Fibroblast of lung (primary cell): ENCODE measurements around the gene GP1BB. TPM values are rescaled to one million over a fixed set of nuclear protein-coding genes. Genes with fewer than 3 reads are reported as not detected.

Source experiments
- DNase-seq, 2 donors: peaks; one replicate each; pipeline versions ENCODE4 v3.0.0 to v3.0.0-alpha.2; 2010; ENCODE audit warnings: low read depth in 2 of 2
- H2AFZ ChIP-seq: 2 replicates; pipeline ENCODE4 v1.5.1; 2012; ENCODE audit warnings: low read length, control low read depth, inconsistent platforms
- H3K27ac ChIP-seq: 2 replicates; pipeline ENCODE4 v1.5.1; 2011; ENCODE audit warnings: low read length, control low read depth; ENCODE audit not compliant: insufficient read depth
- H3K27me3 ChIP-seq: 2 replicates; pipeline ENCODE4 v1.5.1; 2011; ENCODE audit warnings: mild to moderate bottlenecking, low read length; ENCODE audit not compliant: control insufficient read depth, insufficient read depth
- H3K36me3 ChIP-seq: 2 replicates; pipeline ENCODE4 v1.5.1; 2011; ENCODE audit warnings: low read length; ENCODE audit not compliant: control insufficient read depth, insufficient read depth
- H3K4me1 ChIP-seq: 2 replicates; pipeline ENCODE4 v1.5.1; 2011; ENCODE audit warnings: low read length; ENCODE audit not compliant: control insufficient read depth, insufficient read depth; ENCODE audit errors: extremely low read depth
- H3K4me2 ChIP-seq: 2 replicates; pipeline ENCODE4 v1.5.1; 2011; ENCODE audit warnings: low read length, control low read depth; ENCODE audit not compliant: insufficient read depth; ENCODE audit errors: extremely low read depth
- H3K4me3 ChIP-seq, 4 experiments: fragments of 200-600 bp in 1 of 4; sonication (generic) in 1 of 4; replicated peaks in 1 of 4; 2 replicates each; pipeline ENCODE4 v1.5.1; 2011 to 2016; ENCODE audit warnings: low read length in 4 of 4, low read depth in 3 of 4, mild to moderate bottlenecking in 3 of 4, control low read depth in 2 of 4, inconsistent platforms in 1 of 4, mixed read lengths in 1 of 4; ENCODE audit not compliant: insufficient read depth in 1 of 4; ENCODE audit errors: control extremely low read depth in 1 of 4
- H3K79me2 ChIP-seq: 2 replicates; pipeline ENCODE4 v1.5.1; 2012; ENCODE audit warnings: mild to moderate bottlenecking, low read length, inconsistent platforms; ENCODE audit not compliant: control insufficient read depth, insufficient read depth
- H3K9ac ChIP-seq: 2 replicates; pipeline ENCODE4 v1.5.1; 2011; ENCODE audit warnings: mild to moderate bottlenecking, low read length, control low read depth; ENCODE audit not compliant: insufficient read depth
- H3K9me3 ChIP-seq: 2 replicates; pipeline ENCODE4 v1.5.1; 2012; ENCODE audit warnings: low read depth, low read length; ENCODE audit not compliant: control insufficient read depth, insufficient read depth
- H4K20me1 ChIP-seq: 2 replicates; pipeline ENCODE4 v1.5.1; 2011; ENCODE audit warnings: low read length; ENCODE audit not compliant: control insufficient read depth, insufficient read depth; ENCODE audit errors: extremely low read depth
- EZH2 ChIP-seq: IDR thresholded peaks from 2 replicates; pipeline ENCODE4 v1.5.1; 2012; ENCODE audit warnings: low read length, control low read depth, mild to moderate bottlenecking; ENCODE audit errors: missing control alignments
- polyA plus RNA-seq, 2 donors: library from polyadenylated mRNA; depleted of rRNA in 1 of 2; stranded (reverse) in 1 of 2; unstranded in 1 of 2; fragments of >200 nt; gene quantifications; 2 replicates each; pipeline ENCODE4 v1.2.1, GENCODE V29; 2011 to 2012; ENCODE audit warnings: missing spikeins in 1 of 2
- total RNA-seq: library from RNA; depleted of rRNA; stranded (reverse); fragments of >200 nt; gene quantifications from 2 replicates; pipeline ENCODE4 v1.2.1, GENCODE V29; 2014
- TF ChIP-seq, protein P1 (sequence below), 2 donors: IDR thresholded peaks in 1 of 2; conservative IDR thresholded peaks in 1 of 2; 1 replicate in 1 of 2; 2 replicates in 1 of 2; pipeline ENCODE4 v1.5.1; 2011 to 2012; ENCODE audit warnings: low read length in 2 of 2, control low read depth in 1 of 2, inconsistent platforms in 1 of 2, low read depth in 1 of 2, mild to moderate bottlenecking in 1 of 2

Gene GP1BB
- total and polyA plus RNA-seq, 2 donors (not counting 1 experiment from before 2014, with no cell fraction given): 0.50 to 1.8 TPM

DNA sequence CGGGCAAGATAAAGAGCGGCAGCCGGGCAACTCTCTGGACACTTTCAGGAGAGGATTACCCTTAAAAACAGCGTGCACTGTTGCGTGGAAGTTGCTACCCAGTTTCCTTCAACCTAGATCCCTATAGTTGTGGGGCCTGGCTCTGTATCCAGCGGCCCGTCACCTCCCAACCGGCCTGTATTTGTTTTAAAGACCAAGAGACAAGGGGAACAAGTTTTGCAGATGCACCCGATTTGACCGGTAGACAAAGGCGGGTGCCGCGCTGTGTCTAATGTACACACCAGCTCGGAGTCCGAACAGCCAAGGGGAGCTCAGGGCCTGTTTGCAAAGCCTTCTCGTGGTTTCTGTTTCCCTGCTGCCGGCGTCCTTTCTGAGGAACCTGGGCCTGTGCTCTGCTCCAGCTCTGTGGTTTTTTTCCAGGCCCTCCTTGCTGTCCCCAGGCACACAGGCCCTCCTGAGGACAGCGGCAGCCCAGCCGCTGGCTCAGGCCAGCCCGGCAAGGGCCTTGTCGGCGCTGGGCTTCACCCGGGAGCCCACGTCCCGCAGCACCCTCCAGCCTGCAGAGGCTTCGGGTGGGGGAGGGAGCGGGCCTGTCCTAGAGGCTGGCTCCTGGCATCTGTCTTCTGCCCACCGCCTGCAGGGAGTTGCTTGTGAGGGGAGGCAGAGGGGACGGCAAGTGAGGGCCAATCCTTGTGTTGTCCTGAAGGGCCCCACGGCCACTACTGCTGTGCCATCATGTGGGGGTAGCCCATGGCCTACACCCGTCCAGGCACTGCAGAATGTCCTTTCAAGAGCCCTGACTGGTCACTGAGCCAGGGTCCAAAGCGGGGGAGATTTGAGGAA lies 38.6 kb downstream of the GP1BB start:
- no peaks in the 10 kb centered on the region for H3K4me1 ChIP-seq
- TF ChIP-seq EZH2: no peak
- TF ChIP-seq, protein P1, sequence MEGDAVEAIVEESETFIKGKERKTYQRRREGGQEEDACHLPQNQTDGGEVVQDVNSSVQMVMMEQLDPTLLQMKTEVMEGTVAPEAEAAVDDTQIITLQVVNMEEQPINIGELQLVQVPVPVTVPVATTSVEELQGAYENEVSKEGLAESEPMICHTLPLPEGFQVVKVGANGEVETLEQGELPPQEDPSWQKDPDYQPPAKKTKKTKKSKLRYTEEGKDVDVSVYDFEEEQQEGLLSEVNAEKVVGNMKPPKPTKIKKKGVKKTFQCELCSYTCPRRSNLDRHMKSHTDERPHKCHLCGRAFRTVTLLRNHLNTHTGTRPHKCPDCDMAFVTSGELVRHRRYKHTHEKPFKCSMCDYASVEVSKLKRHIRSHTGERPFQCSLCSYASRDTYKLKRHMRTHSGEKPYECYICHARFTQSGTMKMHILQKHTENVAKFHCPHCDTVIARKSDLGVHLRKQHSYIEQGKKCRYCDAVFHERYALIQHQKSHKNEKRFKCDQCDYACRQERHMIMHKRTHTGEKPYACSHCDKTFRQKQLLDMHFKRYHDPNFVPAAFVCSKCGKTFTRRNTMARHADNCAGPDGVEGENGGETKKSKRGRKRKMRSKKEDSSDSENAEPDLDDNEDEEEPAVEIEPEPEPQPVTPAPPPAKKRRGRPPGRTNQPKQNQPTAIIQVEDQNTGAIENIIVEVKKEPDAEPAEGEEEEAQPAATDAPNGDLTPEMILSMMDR (conservative IDR thresholded peaks at IDR 0.05 in 1 of 2, IDR thresholded peaks at IDR 0.05 in 1 of 2; ENCODE audit: low read depth in 1 of 2, low read length in 2 of 2): no peak
- H3K36me3 ChIP-seq: no peaks in the 10 kb centered on the region
- H2AFZ ChIP-seq: no peak overlapping the region
- DNase-seq: no peak
- no peak overlapping the region for H3K27ac ChIP-seq
- H3K27me3 ChIP-seq: peaks cover 77% of the 10 kb centered on the region
- no peaks in the 10 kb centered on the region for H3K9me3 ChIP-seq
- H3K4me2 ChIP-seq: no peak overlapping the region
- H3K79me2 ChIP-seq: no peaks in the 10 kb centered on the region
- no peak overlapping the region for H3K9ac ChIP-seq
- no peaks in the 10 kb centered on the region for H4K20me1 ChIP-seq
- H3K4me3 ChIP-seq: no peak overlapping the region

DNA sequence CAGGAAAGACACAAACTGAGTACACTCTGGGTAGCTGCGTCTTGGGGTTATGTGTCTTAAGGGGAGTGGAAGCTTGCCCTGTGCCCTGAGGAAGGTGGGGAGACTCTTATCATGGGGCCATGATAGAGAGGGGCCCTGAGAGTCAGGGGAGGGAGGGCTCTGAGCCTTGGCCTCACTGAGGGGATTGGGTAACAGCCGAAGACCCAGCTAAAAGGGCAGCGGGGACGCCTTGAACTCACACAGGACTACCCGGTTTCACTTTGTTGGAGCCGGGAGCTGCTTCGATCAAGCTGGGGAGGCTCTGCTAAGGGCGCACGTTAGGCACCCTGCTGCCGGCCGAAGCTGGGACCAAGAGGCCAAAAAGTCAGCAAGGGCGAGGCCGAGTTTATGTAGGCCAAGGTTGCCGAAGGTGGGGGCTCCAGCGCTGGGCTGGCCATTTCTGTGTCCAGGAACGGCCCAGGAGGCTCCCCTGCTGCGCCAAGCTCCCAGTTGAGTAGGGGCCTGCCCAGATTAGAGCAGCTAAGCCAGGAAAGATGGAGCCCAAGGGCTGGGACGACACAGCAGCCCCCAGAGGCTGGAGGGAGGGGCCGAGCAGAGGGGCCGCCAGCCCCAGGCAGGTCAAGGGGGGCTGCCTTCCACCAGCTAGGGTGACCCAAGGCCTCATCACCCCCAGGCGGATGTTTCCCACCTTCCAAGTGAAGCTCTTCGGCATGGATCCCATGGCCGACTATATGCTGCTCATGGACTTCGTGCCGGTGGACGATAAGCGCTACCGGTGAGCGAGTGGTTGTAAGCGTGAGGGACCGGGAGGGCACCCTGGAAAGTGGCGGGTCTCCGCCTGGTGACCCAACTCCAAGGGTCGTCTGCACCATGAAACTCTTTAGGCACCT lies 39.5 kb downstream of the GP1BB start:
- Histone ChIP-seq H2AFZ (no peak overlapping the region), H3K4me2 (no peak overlapping the region), H3K4me3 (no peak overlapping the region), H3K27ac (no peak overlapping the region), H4K20me1 (no peaks in the 10 kb centered on the region), H3K36me3 (no peaks in the 10 kb centered on the region), H3K9me3 (no peaks in the 10 kb centered on the region), H3K9ac (no peak overlapping the region), H3K27me3 (peaks cover 79% of the 10 kb centered on the region), H3K4me1 (no peaks in the 10 kb centered on the region), H3K79me2 (no peaks in the 10 kb centered on the region)
- TF ChIP-seq, protein P1 (conservative IDR thresholded peaks at IDR 0.05 in 1 of 2, IDR thresholded peaks at IDR 0.05 in 1 of 2; ENCODE audit: low read depth in 1 of 2, low read length in 2 of 2): no peak
- TF ChIP-seq EZH2: no peak
- DNase-seq: no peak
